ENCODE results near the gene PIP4P1. TPM values are rescaled to one million over a fixed set of nuclear protein-coding genes. Genes with fewer than 3 reads are reported as not detected.
"Not testable (repeated sequence)": the region's sequence is repeated elsewhere in the genome, so short reads cannot be mapped to it uniquely, and the experiment has no call there.

The PIP4P1 gene
- total and polyA plus RNA-seq, 10 of the 15 experiments (the other 5 are each of a cell fraction or from before 2014, with no cell fraction given), result 19.1 to 47.4 (median 39.7) TPM

GRCh38 chr14:20506752-20507151, 45.5 kb upstream of the PIP4P1 start:
- ATAC-seq; H3K4me3 ChIP-seq; H3K27ac ChIP-seq (ENCODE audit: control insufficient read depth, insufficient read depth); H3K79me2 ChIP-seq (ENCODE audit: control insufficient read depth, insufficient read depth, low read length); in situ Hi-C loops (cut with MboI); H3K36me3 ChIP-seq (ENCODE audit: control insufficient read depth in 2 of 2, insufficient read depth in 2 of 2, low read length in 1 of 2); H3K4me2 ChIP-seq (ENCODE audit: control insufficient read depth, insufficient read depth); DNase-seq (ENCODE audit: low read depth, low spot score); H3K9me3 ChIP-seq (replicated peaks; ENCODE audit: control insufficient read depth, insufficient read depth, low read length); H4K20me1 ChIP-seq (ENCODE audit: control insufficient read depth, insufficient read depth); POLR2A ChIA-PET; H2AFZ ChIP-seq (ENCODE audit: control insufficient read depth, low read depth, low read length); SMC1A ChIA-PET (ENCODE audit: uncharacterized antibody, unreplicated experiment); intact Hi-C loops (cut with micrococcal nuclease; ENCODE audit: unreplicated experiment); FAIRE-seq; CTCF ChIA-PET; H3K4me1 ChIP-seq (ENCODE audit: control insufficient read depth, insufficient read depth, low read length); RAD21 ChIA-PET (ENCODE audit: unreplicated experiment); BruUV-seq (replicated peaks); H3K9ac ChIP-seq (ENCODE audit: control insufficient read depth, insufficient read depth, low read length); H3K27me3 ChIP-seq (replicated peaks in 1 of 2; ENCODE audit: control insufficient read depth in 2 of 2, insufficient read depth in 2 of 2, low read length in 1 of 2): not testable (repeated sequence)
- WGBS (ENCODE audit: insufficient coverage, insufficient replicate concordance, low lambda C conversion rate, missing lambda C conversion rate), result no CpG with 5 or more reads among the region's 30 CpGs

DNA sequence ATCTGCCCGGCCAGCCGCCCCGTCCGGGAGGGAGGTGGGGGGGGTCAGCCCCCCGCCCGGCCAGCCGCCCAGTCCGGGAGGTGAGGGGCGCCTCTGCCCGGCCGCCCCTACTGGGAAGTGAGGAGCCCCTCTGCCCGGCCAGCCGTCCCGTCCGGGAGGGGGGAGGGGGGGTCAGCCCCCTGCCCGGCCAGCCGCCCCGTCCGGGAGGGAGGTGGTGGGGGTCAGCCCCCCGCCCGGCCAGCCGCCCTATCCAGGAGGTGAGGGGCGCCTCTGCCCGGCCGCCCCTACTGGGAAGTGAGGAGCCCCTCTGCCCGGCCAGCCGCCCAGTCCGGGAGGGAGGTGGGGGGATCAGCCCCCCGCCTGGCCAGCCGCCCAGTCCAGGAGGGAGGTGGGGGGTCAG, 45.0 kb upstream of the PIP4P1 start:
- H3K36me3 ChIP-seq (ENCODE audit: control insufficient read depth in 2 of 2, insufficient read depth in 2 of 2, low read length in 1 of 2); H2AFZ ChIP-seq (ENCODE audit: control insufficient read depth, low read depth, low read length); BruUV-seq (replicated peaks); H3K9me3 ChIP-seq (replicated peaks; ENCODE audit: control insufficient read depth, insufficient read depth, low read length); H3K27ac ChIP-seq (ENCODE audit: control insufficient read depth, insufficient read depth); in situ Hi-C loops (cut with MboI); SMC1A ChIA-PET (ENCODE audit: uncharacterized antibody, unreplicated experiment); H4K20me1 ChIP-seq (ENCODE audit: control insufficient read depth, insufficient read depth); H3K9ac ChIP-seq (ENCODE audit: control insufficient read depth, insufficient read depth, low read length); H3K27me3 ChIP-seq (replicated peaks in 1 of 2; ENCODE audit: control insufficient read depth in 2 of 2, insufficient read depth in 2 of 2, low read length in 1 of 2); H3K4me1 ChIP-seq (ENCODE audit: control insufficient read depth, insufficient read depth, low read length); intact Hi-C loops (cut with micrococcal nuclease; ENCODE audit: unreplicated experiment); DNase-seq (ENCODE audit: low read depth, low spot score); H3K4me2 ChIP-seq (ENCODE audit: control insufficient read depth, insufficient read depth); FAIRE-seq; H3K79me2 ChIP-seq (ENCODE audit: control insufficient read depth, insufficient read depth, low read length); RAD21 ChIA-PET (ENCODE audit: unreplicated experiment); CTCF ChIA-PET; H3K4me3 ChIP-seq; POLR2A ChIA-PET; ATAC-seq: not testable (repeated sequence)
- no CpG with 5 or more reads among the region's 30 CpGs for WGBS (ENCODE audit: insufficient coverage, insufficient replicate concordance, low lambda C conversion rate, missing lambda C conversion rate)

- no peaks in the 10 kb centered on the region for H4K20me1 ChIP-seq (ENCODE audit: control insufficient read depth, insufficient read depth)
- H3K4me2 ChIP-seq (ENCODE audit: control insufficient read depth, insufficient read depth), result peak overlapping the region; percentile 8; the same call in 1 of the 2 replicates
- no peaks in the 10 kb centered on the region for H3K36me3 ChIP-seq (ENCODE audit: control insufficient read depth in 2 of 2, insufficient read depth in 2 of 2, low read length in 1 of 2)
- ChIA-PET CTCF (no interaction called here), SMC1A (ENCODE audit: uncharacterized antibody, unreplicated experiment) (no interaction called here), POLR2A (no interaction called here), RAD21 (ENCODE audit: unreplicated experiment) (no interaction called here)
- H3K9ac ChIP-seq (ENCODE audit: control insufficient read depth, insufficient read depth, low read length), result no peak overlapping the region
- no peaks in the 10 kb centered on the region for H3K9me3 ChIP-seq (replicated peaks; ENCODE audit: control insufficient read depth, insufficient read depth, low read length)
- 21% methylated on average over 6 of the region's 6 CpGs for WGBS (ENCODE audit: insufficient coverage, insufficient replicate concordance, low lambda C conversion rate, missing lambda C conversion rate)
- H3K79me2 ChIP-seq (ENCODE audit: control insufficient read depth, insufficient read depth, low read length), result no peaks in the 10 kb centered on the region
- H3K4me3 ChIP-seq, result no peak overlapping the region
- no peak overlapping the region for H2AFZ ChIP-seq (ENCODE audit: control insufficient read depth, low read depth, low read length)
- intact Hi-C loops (cut with micrococcal nuclease; ENCODE audit: unreplicated experiment) (no loop called here), in situ Hi-C loops (cut with MboI) (no loop called here)
- FAIRE-seq (peak; percentile 57), ATAC-seq (peak; percentile 27; the same call in 1 of the 3 replicates), DNase-seq (ENCODE audit: low read depth, low spot score) (no peak)
- 0 out of 2 replicates have a peak, but pooled peaks cover 4% of the 10 kb centered on the region for H3K4me1 ChIP-seq (ENCODE audit: control insufficient read depth, insufficient read depth, low read length)
- no peaks in the 10 kb centered on the region for H3K27me3 ChIP-seq (replicated peaks in 1 of 2; ENCODE audit: control insufficient read depth in 2 of 2, insufficient read depth in 2 of 2, low read length in 1 of 2)
- peak in 1 of 2 experiments; percentile 14; a peak in 1 of 4 replicates for TF ChIP-seq IKZF2 (IDR thresholded peaks at IDR 0.05)
- TF ChIP-seq EED (IDR thresholded peaks at IDR 0.05; ENCODE audit: low read depth), result peak; percentile 31; the same call in 1 of the 2 replicates
- TF ChIP-seq, protein P1, sequence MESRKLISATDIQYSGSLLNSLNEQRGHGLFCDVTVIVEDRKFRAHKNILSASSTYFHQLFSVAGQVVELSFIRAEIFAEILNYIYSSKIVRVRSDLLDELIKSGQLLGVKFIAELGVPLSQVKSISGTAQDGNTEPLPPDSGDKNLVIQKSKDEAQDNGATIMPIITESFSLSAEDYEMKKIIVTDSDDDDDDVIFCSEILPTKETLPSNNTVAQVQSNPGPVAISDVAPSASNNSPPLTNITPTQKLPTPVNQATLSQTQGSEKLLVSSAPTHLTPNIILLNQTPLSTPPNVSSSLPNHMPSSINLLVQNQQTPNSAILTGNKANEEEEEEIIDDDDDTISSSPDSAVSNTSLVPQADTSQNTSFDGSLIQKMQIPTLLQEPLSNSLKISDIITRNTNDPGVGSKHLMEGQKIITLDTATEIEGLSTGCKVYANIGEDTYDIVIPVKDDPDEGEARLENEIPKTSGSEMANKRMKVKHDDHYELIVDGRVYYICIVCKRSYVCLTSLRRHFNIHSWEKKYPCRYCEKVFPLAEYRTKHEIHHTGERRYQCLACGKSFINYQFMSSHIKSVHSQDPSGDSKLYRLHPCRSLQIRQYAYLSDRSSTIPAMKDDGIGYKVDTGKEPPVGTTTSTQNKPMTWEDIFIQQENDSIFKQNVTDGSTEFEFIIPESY (IDR thresholded peaks at IDR 0.05), result no peak
- peak; percentile 74; the same call in 1 of the 2 replicates for TF ChIP-seq SPI1 (IDR thresholded peaks at IDR 0.05; ENCODE audit: borderline replicate concordance, insufficient read depth, low read depth, low read length)
- TF ChIP-seq SREBF2 (IDR thresholded peaks at IDR 0.05; ENCODE audit: low read length), result no peak
- no peak for TF ChIP-seq YBX1 (IDR thresholded peaks at IDR 0.05)
- TF ChIP-seq, protein P2, sequence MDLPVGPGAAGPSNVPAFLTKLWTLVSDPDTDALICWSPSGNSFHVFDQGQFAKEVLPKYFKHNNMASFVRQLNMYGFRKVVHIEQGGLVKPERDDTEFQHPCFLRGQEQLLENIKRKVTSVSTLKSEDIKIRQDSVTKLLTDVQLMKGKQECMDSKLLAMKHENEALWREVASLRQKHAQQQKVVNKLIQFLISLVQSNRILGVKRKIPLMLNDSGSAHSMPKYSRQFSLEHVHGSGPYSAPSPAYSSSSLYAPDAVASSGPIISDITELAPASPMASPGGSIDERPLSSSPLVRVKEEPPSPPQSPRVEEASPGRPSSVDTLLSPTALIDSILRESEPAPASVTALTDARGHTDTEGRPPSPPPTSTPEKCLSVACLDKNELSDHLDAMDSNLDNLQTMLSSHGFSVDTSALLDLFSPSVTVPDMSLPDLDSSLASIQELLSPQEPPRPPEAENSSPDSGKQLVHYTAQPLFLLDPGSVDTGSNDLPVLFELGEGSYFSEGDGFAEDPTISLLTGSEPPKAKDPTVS (IDR thresholded peaks at IDR 0.05; ENCODE audit: low read depth, low read length), result no peak
- TF ChIP-seq SUPT20H (IDR thresholded peaks at IDR 0.05; ENCODE audit: borderline replicate concordance, control insufficient read depth, low read depth, low read length), result no peak
- H3K27ac ChIP-seq (ENCODE audit: control insufficient read depth, insufficient read depth), result no peak overlapping the region
- BruUV-seq (replicated peaks), result no TSS peak
Observed at GRCh38 chr14:20503898-20504297, 42.7 kb upstream of the PIP4P1 start.
